ENCODE measurements around the gene CAMK4. TPM values are rescaled to one million over a fixed set of nuclear protein-coding genes. Genes with fewer than 3 reads are reported as not detected.

Gene CAMK4
- total RNA-seq, 1 donor from 2014 or later: 34.5 TPM

DNA sequence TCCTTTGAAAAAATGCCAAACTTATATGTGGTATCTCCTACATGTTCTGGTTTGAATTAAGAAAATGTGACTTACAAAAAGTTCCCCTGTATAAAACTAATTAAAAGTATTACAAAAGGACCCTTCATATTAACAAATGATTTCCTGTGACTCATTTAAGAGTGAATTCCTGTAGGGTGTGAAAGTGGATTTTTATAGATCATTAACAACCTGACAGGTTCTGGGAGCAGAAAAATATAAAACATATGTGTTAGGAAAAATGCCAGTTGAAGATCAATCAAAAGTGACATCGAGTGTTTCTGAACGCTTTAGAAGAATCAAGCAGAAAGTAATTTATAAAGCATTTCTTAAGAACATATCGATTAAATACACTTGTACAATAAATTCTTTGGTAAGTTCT, 35.5 kb downstream of the CAMK4 start:
- TF ChIP-seq CTCF (IDR thresholded peaks at IDR 0.05; ENCODE audit: unreplicated experiment): no peak
- H3K27me3 Mint-ChIP-seq (ENCODE audit: unreplicated experiment): peaks cover 4% of the 10 kb centered on the region
- H3K4me3 Mint-ChIP-seq (ENCODE audit: unreplicated experiment): no peak overlapping the region
- no peaks in the 10 kb centered on the region for H3K36me3 Mint-ChIP-seq (ENCODE audit: low read depth, unreplicated experiment)
- no peak for DNase-seq (ENCODE audit: low spot score)
- H3K27ac Mint-ChIP-seq (ENCODE audit: unreplicated experiment): no peak overlapping the region
- H3K9me3 Mint-ChIP-seq (ENCODE audit: unreplicated experiment): no peaks in the 10 kb centered on the region
- no peaks in the 10 kb centered on the region for H3K4me1 Mint-ChIP-seq (ENCODE audit: unreplicated experiment)

GRCh38 chr5:111261610-111262009, 37.4 kb downstream of the CAMK4 start:
- Mint-ChIP-seq H3K27me3 (ENCODE audit: unreplicated experiment) (peaks cover 2% of the 10 kb centered on the region), H3K4me1 (ENCODE audit: unreplicated experiment) (no peaks in the 10 kb centered on the region), H3K9me3 (ENCODE audit: unreplicated experiment) (no peaks in the 10 kb centered on the region), H3K36me3 (ENCODE audit: low read depth, unreplicated experiment) (no peaks in the 10 kb centered on the region), H3K27ac (ENCODE audit: unreplicated experiment) (no peak overlapping the region), H3K4me3 (ENCODE audit: unreplicated experiment) (no peak overlapping the region)
- TF ChIP-seq CTCF (IDR thresholded peaks at IDR 0.05; ENCODE audit: unreplicated experiment): no peak
- DNase-seq (ENCODE audit: low spot score): no peak

- Mint-ChIP-seq H3K4me3 (ENCODE audit: unreplicated experiment) (no peak overlapping the region), H3K27ac (ENCODE audit: unreplicated experiment) (no peak overlapping the region), H3K27me3 (ENCODE audit: unreplicated experiment) (peaks cover 2% of the 10 kb centered on the region), H3K4me1 (ENCODE audit: unreplicated experiment) (no peaks in the 10 kb centered on the region), H3K36me3 (ENCODE audit: low read depth, unreplicated experiment) (no peaks in the 10 kb centered on the region), H3K9me3 (ENCODE audit: unreplicated experiment) (no peaks in the 10 kb centered on the region)
- TF ChIP-seq CTCF (IDR thresholded peaks at IDR 0.05; ENCODE audit: unreplicated experiment): no peak
- DNase-seq (ENCODE audit: low spot score): no peak
These were observed 38.0 kb downstream of the CAMK4 start for GRCh38 chr5:111262153-111262552.

- DNase-seq (ENCODE audit: low spot score): no peak
- no peak overlapping the region for H3K4me3 Mint-ChIP-seq (ENCODE audit: unreplicated experiment)
- H3K27me3 Mint-ChIP-seq (ENCODE audit: unreplicated experiment): peaks cover 2% of the 10 kb centered on the region
- H3K9me3 Mint-ChIP-seq (ENCODE audit: unreplicated experiment): no peaks in the 10 kb centered on the region
- H3K27ac Mint-ChIP-seq (ENCODE audit: unreplicated experiment): no peak overlapping the region
- no peaks in the 10 kb centered on the region for H3K4me1 Mint-ChIP-seq (ENCODE audit: unreplicated experiment)
- no peak for TF ChIP-seq CTCF (IDR thresholded peaks at IDR 0.05; ENCODE audit: unreplicated experiment)
- no peaks in the 10 kb centered on the region for H3K36me3 Mint-ChIP-seq (ENCODE audit: low read depth, unreplicated experiment)
These were observed 38.6 kb downstream of the CAMK4 start for GRCh38 chr5:111262815-111263214.

GRCh38 chr5:111266491-111266890, 42.3 kb downstream of the CAMK4 start:
- Mint-ChIP-seq H3K36me3 (ENCODE audit: low read depth, unreplicated experiment) (peaks cover 9% of the 10 kb centered on the region), H3K9me3 (ENCODE audit: unreplicated experiment) (no peaks in the 10 kb centered on the region), H3K27me3 (ENCODE audit: unreplicated experiment) (peaks cover 2% of the 10 kb centered on the region), H3K27ac (ENCODE audit: unreplicated experiment) (no peak overlapping the region), H3K4me3 (ENCODE audit: unreplicated experiment) (no peak overlapping the region), H3K4me1 (ENCODE audit: unreplicated experiment) (peaks cover 9% of the 10 kb centered on the region)
- DNase-seq (ENCODE audit: low spot score): no peak
- TF ChIP-seq CTCF (IDR thresholded peaks at IDR 0.05; ENCODE audit: unreplicated experiment): no peak
